CD4-positive, alpha-beta T cell treated with Interleukin-2 at 100 ng/mL for 4 hours (primary cell): Measurements from ENCODE around the gene SEL1L2.

Experiments
- DNase-seq: peaks from one replicate; pipeline ENCODE4 v3.0.0-alpha.2; 2020; ENCODE audit warnings: low spot score

Gene SEL1L2

DNA sequence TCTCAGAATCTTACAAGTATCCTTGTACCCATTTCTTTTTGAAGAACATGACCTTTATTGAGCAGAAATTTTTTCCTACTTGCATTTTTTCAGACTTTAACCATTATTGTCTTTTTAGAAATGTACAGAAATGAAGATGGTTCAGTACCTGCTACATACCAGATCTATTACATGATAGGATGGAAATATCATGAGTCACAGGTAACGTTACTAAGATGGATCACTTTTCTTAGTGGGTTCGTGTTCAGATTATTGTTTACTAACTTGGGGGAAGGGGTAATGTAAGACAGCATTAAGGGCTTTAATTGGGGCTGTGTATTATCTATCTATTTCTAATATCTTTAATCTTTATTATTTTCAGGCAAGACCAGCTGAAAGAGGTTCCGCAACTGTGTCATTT, 173.7 kb downstream of the SEL1L2 start:
- DNase-seq, result no peak

DNA sequence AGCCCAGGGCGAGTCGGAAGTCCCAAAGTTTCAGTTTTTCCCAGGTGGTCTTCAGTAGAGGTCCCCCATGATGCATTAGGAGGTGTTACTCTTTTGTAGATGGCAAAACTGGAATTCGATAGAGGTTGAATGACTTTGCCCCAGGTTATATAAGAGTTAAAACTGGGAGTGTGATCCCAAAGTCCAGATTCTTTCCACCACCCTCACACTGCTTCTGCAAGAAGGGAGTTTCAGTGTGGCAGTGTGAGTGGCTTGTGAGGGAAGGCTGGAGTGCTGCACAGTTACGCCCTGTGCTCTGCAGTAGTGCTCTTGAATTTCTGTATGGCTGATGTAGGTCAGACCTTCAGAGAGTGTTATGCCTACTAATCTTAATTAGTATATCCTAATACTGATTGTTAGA, 175.7 kb downstream of the SEL1L2 start:
- DNase-seq, result no peak

DNA sequence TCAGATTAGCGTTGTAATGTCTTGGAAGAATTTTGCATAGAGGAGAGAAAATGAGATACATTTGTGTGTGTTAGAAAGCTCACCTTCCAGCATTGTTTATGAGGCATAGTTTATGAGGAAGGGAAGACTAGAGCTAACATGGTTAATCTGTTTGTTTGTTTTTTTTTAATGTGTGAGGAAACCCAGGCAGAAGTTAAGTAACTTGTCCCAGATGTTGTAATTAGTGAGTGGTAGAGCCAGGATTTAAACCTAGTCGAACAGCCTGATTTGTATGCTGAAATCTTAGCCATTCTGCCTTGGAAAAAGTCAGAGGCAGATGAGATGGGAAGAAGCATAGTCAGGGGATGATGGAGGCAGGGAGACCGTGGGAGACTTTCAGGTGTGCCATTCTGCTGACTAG, 176.5 kb downstream of the SEL1L2 start:
- DNase-seq, result no peak

DNA sequence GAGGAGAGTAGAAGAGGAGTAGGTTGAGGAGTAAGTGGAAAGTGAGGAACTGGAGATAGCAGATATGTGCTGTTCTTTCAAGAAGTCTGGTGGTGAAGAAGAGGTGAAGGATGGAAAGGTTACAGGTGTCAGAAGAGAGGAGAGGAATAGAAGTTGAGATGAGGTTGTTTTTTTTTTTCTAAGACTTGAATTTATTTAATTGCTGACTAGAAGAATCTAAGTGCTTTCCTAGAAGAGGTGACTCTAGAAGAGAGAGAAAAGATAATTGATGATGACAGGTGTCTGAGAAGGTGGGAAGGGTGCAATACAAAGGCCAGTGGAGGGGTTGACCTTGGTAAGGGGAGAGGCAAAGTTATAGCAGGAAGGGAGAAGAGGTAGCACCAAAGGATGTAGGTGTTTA, 180.0 kb downstream of the SEL1L2 start:
- no peak for DNase-seq

- DNase-seq, result no peak
These were observed 180.6 kb downstream of the SEL1L2 start for GRCh38 chr20:13809855-13810254.

- DNase-seq, result no peak
These were observed 181.0 kb downstream of the SEL1L2 start for GRCh38 chr20:13809373-13809772.

GRCh38 chr20:13800728-13801134, 189.7 kb downstream of the SEL1L2 start:
- DNase-seq, result no peak

DNA sequence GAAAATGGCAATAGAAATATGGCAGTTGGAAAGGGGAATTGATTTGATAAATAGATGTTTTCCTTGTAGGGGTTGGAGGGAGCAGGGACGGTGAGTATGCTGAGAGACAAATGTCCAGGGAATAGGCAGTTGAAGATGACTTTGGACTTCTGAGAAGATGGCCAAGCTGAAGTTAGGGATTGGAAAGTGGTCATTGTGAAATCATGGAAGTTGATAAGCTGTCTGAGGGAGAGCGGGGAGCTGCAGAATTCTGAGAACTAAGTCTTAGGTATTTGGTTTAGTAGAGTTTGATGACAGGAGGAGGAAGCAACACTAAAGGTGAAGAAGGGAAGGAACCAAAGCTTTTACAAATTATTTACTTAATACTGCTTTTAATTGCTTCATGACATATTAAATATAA, 190.4 kb downstream of the SEL1L2 start:
- DNase-seq, result no peak
